CD4-positive, alpha-beta T cell (primary cell): Measurements from ENCODE around the gene HMG20A. TPM values are rescaled to one million over a fixed set of nuclear protein-coding genes. Genes with fewer than 3 reads are reported as not detected.

Experiments
- ATAC-seq: fragments of 200-7000 bp; cut with Tn5 transposase; one replicate; pipeline ENCODE4 v1.10.0; 2022; ENCODE audit warnings: mild to moderate bottlenecking; ENCODE audit not compliant: poor library complexity
- CTCF ChIA-PET: fragments of 350-600 bp; sonication (Branson Sonifier 250); formaldehyde crosslinking; loops from one replicate; lab custom pipeline; 2021; ENCODE audit warnings: antibody characterized with exemption, inconsistent platforms; lab: Charles Lee
- POLR2A ChIA-PET: fragments of 350-600 bp; sonication (Branson Sonifier 250); formaldehyde crosslinking; loops from one replicate; lab custom pipeline; 2021; ENCODE audit warnings: antibody characterized with exemption, inconsistent platforms; lab: Charles Lee
- DNase-seq, 14 experiments: peaks; one replicate each; pipeline ENCODE4 v3.0.0-alpha.2; 2013 to 2020; ENCODE audit warnings: mixed read lengths in 2 of 14
- H3K27ac ChIP-seq, 2 donors: one replicate each; pipeline versions ENCODE4 v1.5.1 to v1.7.0; 2013; ENCODE audit warnings: low read length in 2 of 2, low read depth in 1 of 2, mild to moderate bottlenecking in 1 of 2
- H3K27me3 ChIP-seq, 2 experiments: 1 replicate in 1 of 2; 2 replicates in 1 of 2; pipeline versions ENCODE4 v1.6.1 to v1.7.0; 2013; ENCODE audit warnings: low read length in 2 of 2, control low read depth in 1 of 2, mild to moderate bottlenecking in 1 of 2, moderate library complexity in 1 of 2; ENCODE audit not compliant: insufficient read depth in 2 of 2, control insufficient read depth in 1 of 2
- H3K36me3 ChIP-seq: one replicate; pipeline ENCODE4 v1.6.1; 2013; ENCODE audit warnings: low read length, control low read depth; ENCODE audit not compliant: insufficient read depth
- H3K4me1 ChIP-seq: one replicate; pipeline ENCODE4 v1.6.1; 2013; ENCODE audit warnings: low read length, control low read depth; ENCODE audit not compliant: insufficient read depth
- H3K4me3 ChIP-seq: one replicate; pipeline ENCODE4 v1.5.1; 2013; ENCODE audit warnings: mild to moderate bottlenecking, low read length, moderate library complexity
- H3K9me3 ChIP-seq, 2 experiments: 1 replicate in 1 of 2; 2 replicates in 1 of 2; pipeline versions ENCODE4 v1.6.1 to v1.7.0; 2013; ENCODE audit warnings: low read length in 2 of 2, mild to moderate bottlenecking in 2 of 2, control low read depth in 1 of 2, moderate library complexity in 1 of 2; ENCODE audit not compliant: control insufficient read depth in 1 of 2, insufficient read depth in 1 of 2
- H3K27ac Mint-ChIP-seq: one replicate; pipeline ENCODE4 v1.8.0; 2020; ENCODE audit warnings: mixed read lengths
- H3K27me3 Mint-ChIP-seq: one replicate; pipeline ENCODE4 v1.8.0; 2021; ENCODE audit warnings: mixed read lengths
- H3K36me3 Mint-ChIP-seq: one replicate; pipeline ENCODE4 v1.8.0; 2021; ENCODE audit warnings: low read depth, mixed read lengths
- H3K4me1 Mint-ChIP-seq: one replicate; pipeline ENCODE4 v1.8.0; 2021; ENCODE audit warnings: low read depth, mixed read lengths
- H3K4me3 Mint-ChIP-seq: one replicate; pipeline ENCODE4 v1.8.0; 2020; ENCODE audit warnings: mild to moderate bottlenecking, mixed read lengths
- H3K9me3 Mint-ChIP-seq: one replicate; pipeline ENCODE4 v1.8.0; 2020; ENCODE audit warnings: mixed read lengths
- intact Hi-C, 2 experiments: fragments of 100-400 bp; cut with DNase I in 1 of 2; cut with micrococcal nuclease in 1 of 2; formaldehyde crosslinking; loops; one replicate each; pipeline versions ENCODE4 v1.15.1 to v1.9.0; 2023 to 2025; cut with DNase I, micrococcal nuclease
- total RNA-seq, 174 experiments: library from RNA in 2 of 174; stranded (reverse) in 2 of 174; gene quantifications; one replicate each; pipeline ENCODE4 v1.2.3 and lab custom pipeline; 2021 to 2026
- TF ChIP-seq, protein P1 (sequence below): fragments of 200-600 bp; IDR thresholded peaks from one replicate; pipeline ENCODE4 v1.8.0; 2022; ENCODE audit warnings: antibody characterized with exemption, mild to moderate bottlenecking

The HMG20A gene
- total RNA-seq, 2 experiments from 2014 or later: 16.2 to 20.0 TPM

DNA sequence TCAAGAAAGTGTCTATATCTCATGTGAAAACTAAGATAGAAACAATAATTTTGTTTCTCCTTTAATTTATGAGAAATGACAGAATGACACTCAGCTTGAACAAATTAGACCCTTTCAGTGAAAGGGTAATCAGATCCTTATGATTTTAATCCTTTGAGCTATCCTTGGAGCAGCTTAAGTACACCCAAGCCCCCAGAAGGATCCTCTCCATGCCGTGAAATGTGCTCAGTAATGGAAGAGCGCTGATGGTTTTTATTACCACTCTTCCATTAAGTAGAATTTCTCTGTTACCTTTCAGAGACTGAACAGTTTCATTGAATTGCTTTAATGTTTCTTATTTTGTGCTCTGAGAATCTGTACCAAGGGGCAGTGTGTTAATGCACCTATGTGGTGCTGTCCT lies 54.3 kb downstream of the HMG20A start:
- Mint-ChIP-seq H3K4me3 (no peak overlapping the region), H3K27ac (no peak overlapping the region), H3K27me3 (no peaks in the 10 kb centered on the region), H3K36me3 (peaks cover 90% of the 10 kb centered on the region), H3K4me1 (no peaks in the 10 kb centered on the region), H3K9me3 (no peaks in the 10 kb centered on the region)
- Histone ChIP-seq H3K36me3 (peaks cover 63% of the 10 kb centered on the region), H3K27ac (no peak overlapping the region), H3K27me3 (no peaks in the 10 kb centered on the region), H3K9me3 (no peaks in the 10 kb centered on the region), H3K4me3 (no peak overlapping the region), H3K4me1 (no peaks in the 10 kb centered on the region)
- TF ChIP-seq, protein P1, sequence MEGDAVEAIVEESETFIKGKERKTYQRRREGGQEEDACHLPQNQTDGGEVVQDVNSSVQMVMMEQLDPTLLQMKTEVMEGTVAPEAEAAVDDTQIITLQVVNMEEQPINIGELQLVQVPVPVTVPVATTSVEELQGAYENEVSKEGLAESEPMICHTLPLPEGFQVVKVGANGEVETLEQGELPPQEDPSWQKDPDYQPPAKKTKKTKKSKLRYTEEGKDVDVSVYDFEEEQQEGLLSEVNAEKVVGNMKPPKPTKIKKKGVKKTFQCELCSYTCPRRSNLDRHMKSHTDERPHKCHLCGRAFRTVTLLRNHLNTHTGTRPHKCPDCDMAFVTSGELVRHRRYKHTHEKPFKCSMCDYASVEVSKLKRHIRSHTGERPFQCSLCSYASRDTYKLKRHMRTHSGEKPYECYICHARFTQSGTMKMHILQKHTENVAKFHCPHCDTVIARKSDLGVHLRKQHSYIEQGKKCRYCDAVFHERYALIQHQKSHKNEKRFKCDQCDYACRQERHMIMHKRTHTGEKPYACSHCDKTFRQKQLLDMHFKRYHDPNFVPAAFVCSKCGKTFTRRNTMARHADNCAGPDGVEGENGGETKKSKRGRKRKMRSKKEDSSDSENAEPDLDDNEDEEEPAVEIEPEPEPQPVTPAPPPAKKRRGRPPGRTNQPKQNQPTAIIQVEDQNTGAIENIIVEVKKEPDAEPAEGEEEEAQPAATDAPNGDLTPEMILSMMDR: no peak
- ATAC-seq (no peak), DNase-seq (no peak)
- ChIA-PET POLR2A (no interaction called here), CTCF (no interaction called here)
- intact Hi-C loops: no loop called here

DNA sequence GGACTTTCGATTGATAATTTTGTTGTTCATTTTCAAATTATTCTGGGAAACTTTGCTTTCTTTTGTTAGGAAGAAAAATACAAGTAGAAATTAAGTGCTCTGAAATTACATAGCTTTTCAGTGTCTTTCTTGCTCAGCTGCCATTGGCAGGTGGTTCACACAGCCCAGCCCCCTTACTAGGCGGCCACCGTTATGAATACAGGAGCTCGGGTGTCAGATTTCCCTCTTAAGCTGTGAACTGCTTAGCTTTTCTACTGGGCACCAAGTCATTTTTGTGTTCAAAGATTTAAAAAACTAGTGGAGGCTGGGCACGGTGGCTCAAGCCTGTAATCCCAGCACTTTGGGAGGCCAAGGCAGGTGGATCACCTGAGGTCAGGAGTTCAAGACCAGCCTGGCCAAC lies 55.2 kb downstream of the HMG20A start:
- H3K27ac Mint-ChIP-seq: no peak overlapping the region
- H3K27ac ChIP-seq: no peak overlapping the region
- H3K4me3 ChIP-seq: no peak overlapping the region
- no peaks in the 10 kb centered on the region for H3K4me1 Mint-ChIP-seq
- intact Hi-C loops: no loop called here
- H3K36me3 Mint-ChIP-seq: peaks cover 86% of the 10 kb centered on the region
- TF ChIP-seq, protein P1: no peak
- no peaks in the 10 kb centered on the region for H3K27me3 Mint-ChIP-seq
- H3K36me3 ChIP-seq: peaks cover 65% of the 10 kb centered on the region
- no peaks in the 10 kb centered on the region for H3K9me3 Mint-ChIP-seq
- no peaks in the 10 kb centered on the region for H3K4me1 ChIP-seq
- H3K9me3 ChIP-seq: no peaks in the 10 kb centered on the region
- ChIA-PET POLR2A (no interaction called here), CTCF (no interaction called here)
- H3K4me3 Mint-ChIP-seq: no peak overlapping the region
- ATAC-seq (no peak), DNase-seq (no peak)
- H3K27me3 ChIP-seq: no peaks in the 10 kb centered on the region

GRCh38 chr15:77476995-77477394 lies 56.3 kb downstream of the HMG20A start:
- Histone ChIP-seq H3K9me3 (no peaks in the 10 kb centered on the region), H3K36me3 (peaks cover 64% of the 10 kb centered on the region), H3K27ac (no peak overlapping the region), H3K27me3 (no peaks in the 10 kb centered on the region), H3K4me1 (no peaks in the 10 kb centered on the region), H3K4me3 (no peak overlapping the region)
- ChIA-PET POLR2A (no interaction called here), CTCF (interaction anchor here (0.6 kb wide), 1 partner anchor 409 kb away, joined by 3 read pairs; no protein-coding TSS in a partner anchor)
- H3K4me3 Mint-ChIP-seq: no peak overlapping the region
- TF ChIP-seq, protein P1: no peak
- no peak overlapping the region for H3K27ac Mint-ChIP-seq
- no peak for DNase-seq
- no peaks in the 10 kb centered on the region for H3K4me1 Mint-ChIP-seq
- no peak for ATAC-seq
- no peaks in the 10 kb centered on the region for H3K27me3 Mint-ChIP-seq
- intact Hi-C loops: no loop called here
- H3K9me3 Mint-ChIP-seq: no peaks in the 10 kb centered on the region
- peaks cover 86% of the 10 kb centered on the region for H3K36me3 Mint-ChIP-seq
